WTC11 (cell line): ENCODE results near the gene OCIAD1. TPM values are rescaled to one million over a fixed set of nuclear protein-coding genes. Genes with fewer than 3 reads are reported as not detected.

Experiments used
- ATAC-seq: fragments of 200-7000 bp; cut with Tn5 transposase; 2 replicates; pipeline ENCODE4 v1.10.0; 2021; ENCODE audit warnings: mild to moderate bottlenecking, moderate library complexity
- CTCF ChIA-PET: fragments of 300-600 bp; sonication (Branson Sonifier 250); formaldehyde crosslinking; loops from one replicate; lab custom pipeline; 2021; ENCODE audit warnings: antibody characterized with exemption; lab: Charles Lee
- POLR2A ChIA-PET: fragments of 350-600 bp; sonication (Branson Sonifier 250); formaldehyde crosslinking; loops from one replicate; lab custom pipeline; 2021; ENCODE audit warnings: antibody characterized with exemption; lab: Charles Lee
- DNase-seq: peaks from one replicate; pipeline ENCODE4 v3.0.0; 2021; ENCODE audit warnings: low spot score
- H3K27ac Mint-ChIP-seq: 2 replicates; pipeline ENCODE4 v1.8.0; 2021; ENCODE audit warnings: mixed read lengths
- H3K27me3 Mint-ChIP-seq: 2 replicates; pipeline ENCODE4 v1.8.0; 2021; ENCODE audit warnings: low read depth, mild to moderate bottlenecking, moderate library complexity, mixed read lengths
- H3K36me3 Mint-ChIP-seq: 2 replicates; pipeline ENCODE4 v1.8.0; 2021; ENCODE audit warnings: mixed read lengths
- H3K4me1 Mint-ChIP-seq: 2 replicates; pipeline ENCODE4 v1.8.0; 2022; ENCODE audit warnings: mixed read lengths
- H3K4me3 Mint-ChIP-seq: 2 replicates; pipeline ENCODE4 v1.8.0; 2021; ENCODE audit warnings: mild to moderate bottlenecking, moderate library complexity, mixed read lengths
- H3K9me3 Mint-ChIP-seq: 2 replicates; pipeline ENCODE4 v1.8.0; 2021; ENCODE audit warnings: mixed read lengths
- ATF3 ChIP-seq: sonication (generic); formaldehyde crosslinking; conservative IDR thresholded peaks from 2 replicates; pipeline ENCODE4 v1.8.1; 2022; ENCODE audit warnings: mild to moderate bottlenecking, missing genetic modification reagents
- E2F4 ChIP-seq: sonication (generic); formaldehyde crosslinking; IDR thresholded peaks from 2 replicates; pipeline ENCODE4 v1.8.1; 2022; ENCODE audit warnings: low read depth, mild to moderate bottlenecking, moderate library complexity, missing genetic modification reagents, borderline replicate concordance
- ELF4 ChIP-seq: sonication (generic); formaldehyde crosslinking; IDR thresholded peaks from 2 replicates; pipeline ENCODE4 v1.8.1; 2022; ENCODE audit warnings: low read depth, mild to moderate bottlenecking, moderate library complexity, missing genetic modification reagents
- ESRRA ChIP-seq: sonication (generic); formaldehyde crosslinking; IDR thresholded peaks from 2 replicates; pipeline ENCODE4 v1.8.1; 2022; ENCODE audit warnings: mild to moderate bottlenecking, missing genetic modification reagents, borderline replicate concordance
- IRF1 ChIP-seq: sonication (generic); formaldehyde crosslinking; IDR thresholded peaks from 2 replicates; pipeline ENCODE4 v1.8.0; 2023; ENCODE audit warnings: missing genetic modification reagents
- JUN ChIP-seq: sonication (generic); formaldehyde crosslinking; IDR thresholded peaks from 2 replicates; pipeline ENCODE4 v1.8.0; 2023; ENCODE audit warnings: mild to moderate bottlenecking, missing genetic modification reagents
- NFATC4 ChIP-seq: fragments of 250-450 bp; sonication (Bioruptor Pico); IDR thresholded peaks from 2 replicates; pipeline ENCODE4 v1.9.0; 2021; ENCODE audit warnings: mild to moderate bottlenecking
- NFYB ChIP-seq: sonication (generic); formaldehyde crosslinking; conservative IDR thresholded peaks from 2 replicates; pipeline ENCODE4 v1.8.0; 2022; ENCODE audit warnings: low read depth, missing genetic modification reagents
- SP1 ChIP-seq: sonication (generic); formaldehyde crosslinking; conservative IDR thresholded peaks from 2 replicates; pipeline ENCODE4 v1.8.1; 2022; ENCODE audit warnings: missing genetic modification reagents
- TCF7 ChIP-seq: sonication (generic); formaldehyde crosslinking; IDR thresholded peaks from 2 replicates; pipeline ENCODE4 v1.8.0; 2022; ENCODE audit warnings: mild to moderate bottlenecking, low read depth, missing genetic modification reagents, moderate library complexity
- ZBTB21 ChIP-seq: sonication (generic); formaldehyde crosslinking; IDR thresholded peaks from 2 replicates; pipeline ENCODE4 v1.8.1; 2023; ENCODE audit warnings: mild to moderate bottlenecking, missing genetic modification reagents, borderline replicate concordance
- ZMAT4 ChIP-seq: fragments of 250-450 bp; sonication (Bioruptor Pico); IDR thresholded peaks from 2 replicates; pipeline ENCODE4 v1.9.0; 2021; ENCODE audit warnings: mild to moderate bottlenecking
- ZNF138 ChIP-seq: sonication (generic); formaldehyde crosslinking; conservative IDR thresholded peaks from 2 replicates; pipeline ENCODE4 v1.8.1; 2022; ENCODE audit warnings: mild to moderate bottlenecking, moderate library complexity, missing genetic modification reagents
- total RNA-seq: library from RNA; stranded (reverse); gene quantifications from 3 replicates; pipeline ENCODE4 v1.2.3, GENCODE V29; 2021
- TF ChIP-seq, protein P1 (sequence below): fragments of 250-450 bp; sonication (Bioruptor Pico); IDR thresholded peaks from 2 replicates; pipeline ENCODE4 v1.8.0; 2021; ENCODE audit warnings: mild to moderate bottlenecking
- TF ChIP-seq, protein P2 (sequence below): sonication (generic); formaldehyde crosslinking; IDR thresholded peaks from 2 replicates; pipeline ENCODE4 v1.8.1; 2023; ENCODE audit warnings: mild to moderate bottlenecking, missing genetic modification reagents, moderate library complexity
- TF ChIP-seq, protein P3 (sequence below): sonication (generic); formaldehyde crosslinking; IDR thresholded peaks from 2 replicates; pipeline ENCODE4 v1.8.1; 2023; ENCODE audit warnings: mild to moderate bottlenecking, missing genetic modification reagents, borderline replicate concordance
- TF ChIP-seq, protein P4 (sequence below): sonication (generic); formaldehyde crosslinking; IDR thresholded peaks from 2 replicates; pipeline ENCODE4 v1.8.0; 2023; ENCODE audit warnings: missing genetic modification reagents, mild to moderate bottlenecking, borderline replicate concordance

OCIAD1 gene
- total RNA-seq, 1 experiment from 2014 or later = 135 TPM

DNA sequence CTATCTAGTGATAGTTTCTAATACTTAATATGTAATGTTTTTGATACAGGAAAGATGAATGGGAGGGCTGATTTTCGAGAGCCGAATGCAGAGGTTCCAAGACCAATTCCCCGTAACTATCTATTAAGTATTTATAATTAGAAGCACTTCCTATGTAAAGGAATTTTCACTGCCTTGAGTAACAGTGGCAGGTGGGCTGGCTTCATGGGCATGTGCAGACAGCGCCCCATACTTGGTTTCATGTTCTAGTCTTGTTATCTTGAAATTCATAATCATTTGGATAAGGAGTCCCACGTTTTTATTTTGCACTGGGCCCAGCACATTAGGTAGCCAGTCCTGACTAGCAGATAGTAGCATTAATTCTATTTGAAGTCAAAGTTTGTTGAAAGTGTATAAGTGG lies 1.7 kb downstream of the OCIAD1 start (continued):
- TF ChIP-seq ESRRA (CRISPR knock-in tag) (no peak), TCF7 (CRISPR knock-in tag) (no peak), ZBTB21 (no peak), ELF4 (CRISPR knock-in tag) (no peak)
- TF ChIP-seq, protein P1, sequence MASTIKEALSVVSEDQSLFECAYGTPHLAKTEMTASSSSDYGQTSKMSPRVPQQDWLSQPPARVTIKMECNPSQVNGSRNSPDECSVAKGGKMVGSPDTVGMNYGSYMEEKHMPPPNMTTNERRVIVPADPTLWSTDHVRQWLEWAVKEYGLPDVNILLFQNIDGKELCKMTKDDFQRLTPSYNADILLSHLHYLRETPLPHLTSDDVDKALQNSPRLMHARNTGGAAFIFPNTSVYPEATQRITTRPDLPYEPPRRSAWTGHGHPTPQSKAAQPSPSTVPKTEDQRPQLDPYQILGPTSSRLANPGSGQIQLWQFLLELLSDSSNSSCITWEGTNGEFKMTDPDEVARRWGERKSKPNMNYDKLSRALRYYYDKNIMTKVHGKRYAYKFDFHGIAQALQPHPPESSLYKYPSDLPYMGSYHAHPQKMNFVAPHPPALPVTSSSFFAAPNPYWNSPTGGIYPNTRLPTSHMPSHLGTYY (CRISPR knock-in tag) = no peak

- CTCF ChIA-PET = no interaction called here
- H3K36me3 Mint-ChIP-seq = peaks cover 60% of the 10 kb centered on the region
- ATAC-seq (no peak), DNase-seq (no peak)
- no peaks in the 10 kb centered on the region for H3K27me3 Mint-ChIP-seq
- peaks cover 20% of the 10 kb centered on the region for H3K4me1 Mint-ChIP-seq
- H3K4me3 Mint-ChIP-seq = no peak overlapping the region
- no peaks in the 10 kb centered on the region for H3K9me3 Mint-ChIP-seq
- TF ChIP-seq IRF1 (no peak), ELF4 (CRISPR knock-in tag) (no peak), ZNF138 (CRISPR knock-in tag) (no peak), ATF3 (no peak), ZMAT4 (CRISPR knock-in tag) (no peak), E2F4 (CRISPR knock-in tag) (no peak), SP1 (no peak), NFATC4 (no peak), NFYB (no peak), JUN (CRISPR knock-in tag) (no peak)
- TF ChIP-seq, protein P2, sequence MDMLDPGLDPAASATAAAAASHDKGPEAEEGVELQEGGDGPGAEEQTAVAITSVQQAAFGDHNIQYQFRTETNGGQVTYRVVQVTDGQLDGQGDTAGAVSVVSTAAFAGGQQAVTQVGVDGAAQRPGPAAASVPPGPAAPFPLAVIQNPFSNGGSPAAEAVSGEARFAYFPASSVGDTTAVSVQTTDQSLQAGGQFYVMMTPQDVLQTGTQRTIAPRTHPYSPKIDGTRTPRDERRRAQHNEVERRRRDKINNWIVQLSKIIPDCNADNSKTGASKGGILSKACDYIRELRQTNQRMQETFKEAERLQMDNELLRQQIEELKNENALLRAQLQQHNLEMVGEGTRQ (CRISPR knock-in tag) = no peak
- TF ChIP-seq, protein P3, sequence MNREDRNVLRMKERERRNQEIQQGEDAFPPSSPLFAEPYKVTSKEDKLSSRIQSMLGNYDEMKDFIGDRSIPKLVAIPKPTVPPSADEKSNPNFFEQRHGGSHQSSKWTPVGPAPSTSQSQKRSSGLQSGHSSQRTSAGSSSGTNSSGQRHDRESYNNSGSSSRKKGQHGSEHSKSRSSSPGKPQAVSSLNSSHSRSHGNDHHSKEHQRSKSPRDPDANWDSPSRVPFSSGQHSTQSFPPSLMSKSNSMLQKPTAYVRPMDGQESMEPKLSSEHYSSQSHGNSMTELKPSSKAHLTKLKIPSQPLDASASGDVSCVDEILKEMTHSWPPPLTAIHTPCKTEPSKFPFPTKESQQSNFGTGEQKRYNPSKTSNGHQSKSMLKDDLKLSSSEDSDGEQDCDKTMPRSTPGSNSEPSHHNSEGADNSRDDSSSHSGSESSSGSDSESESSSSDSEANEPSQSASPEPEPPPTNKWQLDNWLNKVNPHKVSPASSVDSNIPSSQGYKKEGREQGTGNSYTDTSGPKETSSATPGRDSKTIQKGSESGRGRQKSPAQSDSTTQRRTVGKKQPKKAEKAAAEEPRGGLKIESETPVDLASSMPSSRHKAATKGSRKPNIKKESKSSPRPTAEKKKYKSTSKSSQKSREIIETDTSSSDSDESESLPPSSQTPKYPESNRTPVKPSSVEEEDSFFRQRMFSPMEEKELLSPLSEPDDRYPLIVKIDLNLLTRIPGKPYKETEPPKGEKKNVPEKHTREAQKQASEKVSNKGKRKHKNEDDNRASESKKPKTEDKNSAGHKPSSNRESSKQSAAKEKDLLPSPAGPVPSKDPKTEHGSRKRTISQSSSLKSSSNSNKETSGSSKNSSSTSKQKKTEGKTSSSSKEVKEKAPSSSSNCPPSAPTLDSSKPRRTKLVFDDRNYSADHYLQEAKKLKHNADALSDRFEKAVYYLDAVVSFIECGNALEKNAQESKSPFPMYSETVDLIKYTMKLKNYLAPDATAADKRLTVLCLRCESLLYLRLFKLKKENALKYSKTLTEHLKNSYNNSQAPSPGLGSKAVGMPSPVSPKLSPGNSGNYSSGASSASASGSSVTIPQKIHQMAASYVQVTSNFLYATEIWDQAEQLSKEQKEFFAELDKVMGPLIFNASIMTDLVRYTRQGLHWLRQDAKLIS = no peak
- TF ChIP-seq, protein P4, sequence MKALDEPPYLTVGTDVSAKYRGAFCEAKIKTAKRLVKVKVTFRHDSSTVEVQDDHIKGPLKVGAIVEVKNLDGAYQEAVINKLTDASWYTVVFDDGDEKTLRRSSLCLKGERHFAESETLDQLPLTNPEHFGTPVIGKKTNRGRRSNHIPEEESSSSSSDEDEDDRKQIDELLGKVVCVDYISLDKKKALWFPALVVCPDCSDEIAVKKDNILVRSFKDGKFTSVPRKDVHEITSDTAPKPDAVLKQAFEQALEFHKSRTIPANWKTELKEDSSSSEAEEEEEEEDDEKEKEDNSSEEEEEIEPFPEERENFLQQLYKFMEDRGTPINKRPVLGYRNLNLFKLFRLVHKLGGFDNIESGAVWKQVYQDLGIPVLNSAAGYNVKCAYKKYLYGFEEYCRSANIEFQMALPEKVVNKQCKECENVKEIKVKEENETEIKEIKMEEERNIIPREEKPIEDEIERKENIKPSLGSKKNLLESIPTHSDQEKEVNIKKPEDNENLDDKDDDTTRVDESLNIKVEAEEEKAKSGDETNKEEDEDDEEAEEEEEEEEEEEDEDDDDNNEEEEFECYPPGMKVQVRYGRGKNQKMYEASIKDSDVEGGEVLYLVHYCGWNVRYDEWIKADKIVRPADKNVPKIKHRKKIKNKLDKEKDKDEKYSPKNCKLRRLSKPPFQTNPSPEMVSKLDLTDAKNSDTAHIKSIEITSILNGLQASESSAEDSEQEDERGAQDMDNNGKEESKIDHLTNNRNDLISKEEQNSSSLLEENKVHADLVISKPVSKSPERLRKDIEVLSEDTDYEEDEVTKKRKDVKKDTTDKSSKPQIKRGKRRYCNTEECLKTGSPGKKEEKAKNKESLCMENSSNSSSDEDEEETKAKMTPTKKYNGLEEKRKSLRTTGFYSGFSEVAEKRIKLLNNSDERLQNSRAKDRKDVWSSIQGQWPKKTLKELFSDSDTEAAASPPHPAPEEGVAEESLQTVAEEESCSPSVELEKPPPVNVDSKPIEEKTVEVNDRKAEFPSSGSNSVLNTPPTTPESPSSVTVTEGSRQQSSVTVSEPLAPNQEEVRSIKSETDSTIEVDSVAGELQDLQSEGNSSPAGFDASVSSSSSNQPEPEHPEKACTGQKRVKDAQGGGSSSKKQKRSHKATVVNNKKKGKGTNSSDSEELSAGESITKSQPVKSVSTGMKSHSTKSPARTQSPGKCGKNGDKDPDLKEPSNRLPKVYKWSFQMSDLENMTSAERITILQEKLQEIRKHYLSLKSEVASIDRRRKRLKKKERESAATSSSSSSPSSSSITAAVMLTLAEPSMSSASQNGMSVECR (CRISPR knock-in tag) = no peak
- no peak overlapping the region for H3K27ac Mint-ChIP-seq
- POLR2A ChIA-PET = no interaction called here
Measured at GRCh38 chr4:48836658-48837057, 5.8 kb downstream of the OCIAD1 start.
